Natural killer cell (primary cell): ENCODE data around the gene MAP3K10. TPM values are rescaled to one million over a fixed set of nuclear protein-coding genes. Genes with fewer than 3 reads are reported as not detected.

Experiments used
- ATAC-seq, 3 donors: fragments of 150-1000 bp in 2 of 3; fragments of 200-7000 bp in 1 of 3; cut with Tn5 transposase; 1 replicate in 1 of 3; 2 replicates in 2 of 3; pipeline ENCODE4 v1.10.0; 2021; ENCODE audit warnings: mild to moderate bottlenecking in 2 of 3, moderate library complexity in 2 of 3
- DNase-seq, 2 donors: peaks; one replicate each; pipeline versions ENCODE4 v3.0.0 to v3.0.0-alpha.2; 2013 to 2021; ENCODE audit warnings: mixed read lengths in 1 of 2
- H3K27ac ChIP-seq: one replicate; pipeline ENCODE4 v1.5.1; 2013; ENCODE audit warnings: mild to moderate bottlenecking, low read length
- H3K27me3 ChIP-seq: one replicate; pipeline ENCODE4 v1.6.1; 2013; ENCODE audit warnings: low read length; ENCODE audit not compliant: control insufficient read depth, insufficient read depth
- H3K36me3 ChIP-seq: one replicate; pipeline ENCODE4 v1.6.1; 2013; ENCODE audit warnings: low read length; ENCODE audit not compliant: control insufficient read depth, insufficient read depth
- H3K4me1 ChIP-seq: one replicate; pipeline ENCODE4 v1.6.1; 2013; ENCODE audit warnings: low read length; ENCODE audit not compliant: control insufficient read depth, insufficient read depth
- H3K4me3 ChIP-seq: one replicate; pipeline ENCODE4 v1.5.1; 2013; ENCODE audit warnings: low read length
- H3K9me3 ChIP-seq: one replicate; pipeline ENCODE4 v1.6.1; 2013; ENCODE audit warnings: low read length; ENCODE audit not compliant: control insufficient read depth, insufficient read depth
- H3K27ac Mint-ChIP-seq, 2 donors: one replicate each; pipeline ENCODE4 v1.8.0; 2022; ENCODE audit warnings: mild to moderate bottlenecking in 2 of 2, mixed read lengths in 2 of 2, moderate library complexity in 1 of 2
- H3K27me3 Mint-ChIP-seq, 2 donors: one replicate each; pipeline ENCODE4 v1.8.0; 2022; ENCODE audit warnings: low read depth in 2 of 2, mixed read lengths in 2 of 2
- H3K36me3 Mint-ChIP-seq: one replicate; pipeline ENCODE4 v1.8.0; 2022; ENCODE audit warnings: mixed read lengths
- H3K4me1 Mint-ChIP-seq, 2 donors: one replicate each; pipeline ENCODE4 v1.8.0; 2022; ENCODE audit warnings: mixed read lengths in 2 of 2
- H3K4me3 Mint-ChIP-seq: one replicate; pipeline ENCODE4 v1.8.0; 2022; ENCODE audit warnings: mild to moderate bottlenecking, moderate library complexity, mixed read lengths
- H3K9me3 Mint-ChIP-seq, 2 donors: one replicate each; pipeline ENCODE4 v1.8.0; 2022; ENCODE audit warnings: mixed read lengths in 2 of 2
- CTCF ChIP-seq: fragments of 200-600 bp; IDR thresholded peaks from one replicate; pipeline ENCODE4 v1.8.0; 2022; ENCODE audit warnings: antibody characterized with exemption
- WGBS: methylation state at CpG from one replicate; pipeline ENCODE4 v1.1.7; 2013; ENCODE audit warnings: missing lambda C conversion rate; ENCODE audit not compliant: insufficient coverage; 5-methylcytosine and 5-hydroxymethylcytosine counted together
- intact Hi-C: fragments of 100-400 bp; cut with micrococcal nuclease; formaldehyde crosslinking; loops from one replicate; pipeline ENCODE4 v1.14.2; 2022
- total RNA-seq, 4 donors: library from RNA; stranded (reverse); fragments of 120-200 nt in 1 of 4; gene quantifications; one replicate each; pipeline versions ENCODE4 v1.2.3 to v1.2.4, GENCODE V29; 2013 to 2022

Gene MAP3K10
- total RNA-seq, 3 donors from 2014 or later (not counting 1 experiment from before 2014, with no cell fraction given) = 27.1 to 39.0 (median 36.0) TPM

GRCh38 chr19:40233811-40234389, 42.7 kb downstream of the MAP3K10 start:
- 95% methylated on average over 20 of the region's 20 CpGs for WGBS
- intact Hi-C loops = no loop called here
- no peak for DNase-seq
- no peak for ATAC-seq
- H3K4me3 Mint-ChIP-seq = no peak overlapping the region
- H3K4me1 Mint-ChIP-seq = peaks cover 0 to 4% of the 10 kb centered on the region in 2 donors
- Histone ChIP-seq H3K4me3 (no peak overlapping the region), H3K27ac (no peak overlapping the region), H3K36me3 (peaks cover 44% of the 10 kb centered on the region), H3K27me3 (no peaks in the 10 kb centered on the region), H3K4me1 (no peaks in the 10 kb centered on the region), H3K9me3 (no peaks in the 10 kb centered on the region)
- no peak for TF ChIP-seq CTCF
- H3K27ac Mint-ChIP-seq = peak overlapping the region in 1 of 2 donors; percentile 47
- no peaks in the 10 kb centered on the region for H3K36me3 Mint-ChIP-seq
- H3K9me3 Mint-ChIP-seq = no peaks in the 10 kb centered on the region
- no peaks in the 10 kb centered on the region for H3K27me3 Mint-ChIP-seq

GRCh38 chr19:40234429-40235237, 43.4 kb downstream of the MAP3K10 start:
- H3K9me3 ChIP-seq = no peaks in the 10 kb centered on the region
- ATAC-seq (no peak), DNase-seq (no peak)
- Mint-ChIP-seq H3K9me3 (no peaks in the 10 kb centered on the region), H3K36me3 (no peaks in the 10 kb centered on the region), H3K27me3 (no peaks in the 10 kb centered on the region), H3K4me3 (no peak overlapping the region), H3K4me1 (peaks cover 0 to 4% of the 10 kb centered on the region in 2 donors), H3K27ac (peak overlapping the region in 1 of 2 donors; percentile 47)
- H3K36me3 ChIP-seq = peaks cover 51% of the 10 kb centered on the region
- intact Hi-C loops = no loop called here
- no peaks in the 10 kb centered on the region for H3K27me3 ChIP-seq
- TF ChIP-seq CTCF = no peak
- no peak overlapping the region for H3K27ac ChIP-seq
- H3K4me1 ChIP-seq = no peaks in the 10 kb centered on the region
- WGBS = 95% methylated on average over 20 of the region's 22 CpGs
- no peak overlapping the region for H3K4me3 ChIP-seq

- no peak overlapping the region for H3K27ac Mint-ChIP-seq
- Histone ChIP-seq H3K36me3 (peaks cover 58% of the 10 kb centered on the region), H3K27me3 (no peaks in the 10 kb centered on the region), H3K4me1 (no peaks in the 10 kb centered on the region), H3K9me3 (no peaks in the 10 kb centered on the region), H3K4me3 (no peak overlapping the region), H3K27ac (no peak overlapping the region)
- no peak for DNase-seq
- peak in 1 of 3 donors; percentile 20 for ATAC-seq
- H3K36me3 Mint-ChIP-seq = no peaks in the 10 kb centered on the region
- no peaks in the 10 kb centered on the region for H3K27me3 Mint-ChIP-seq
- H3K4me1 Mint-ChIP-seq = peaks cover 0 to 4% of the 10 kb centered on the region in 2 donors
- intact Hi-C loops = no loop called here
- H3K4me3 Mint-ChIP-seq = no peak overlapping the region
- no peaks in the 10 kb centered on the region for H3K9me3 Mint-ChIP-seq
- TF ChIP-seq CTCF = no peak
- WGBS = 95% methylated on average over 30 of the region's 30 CpGs
Measured at GRCh38 chr19:40235238-40236025, 44.2 kb downstream of the MAP3K10 start.
